ENCODE data around the gene BTBD19.
"Not testable (repeated sequence)": the region's sequence is repeated elsewhere in the genome, so short reads cannot be mapped to it uniquely, and the experiment has no call there.

Gene BTBD19

GRCh38 chr1:44830900-44831304, 22.6 kb downstream of the BTBD19 start:
- Mint-ChIP-seq H3K27ac (ENCODE audit: low read depth) (no peak overlapping the region), H3K4me3 (no peak overlapping the region), H3K36me3 (ENCODE audit: insufficient read depth) (no peaks in the 10 kb centered on the region), H3K27me3 (no peaks in the 10 kb centered on the region), H3K9me3 (no peaks in the 10 kb centered on the region), H3K4me1 (peaks cover 5% of the 10 kb centered on the region)
- ATAC-seq (replicated peaks; ENCODE audit: extremely low read depth, poor library complexity, severe bottlenecking), result no peak
- no peak for DNase-seq (ENCODE audit: low spot score in 2 of 2)

- Mint-ChIP-seq H3K9me3 (no peaks in the 10 kb centered on the region), H3K27ac (ENCODE audit: low read depth) (no peak overlapping the region), H3K36me3 (ENCODE audit: insufficient read depth) (no peaks in the 10 kb centered on the region), H3K27me3 (no peaks in the 10 kb centered on the region), H3K4me1 (peaks cover 8% of the 10 kb centered on the region), H3K4me3 (no peak overlapping the region)
- DNase-seq (ENCODE audit: low spot score in 2 of 2), result no peak
- no peak for ATAC-seq (replicated peaks; ENCODE audit: extremely low read depth, poor library complexity, severe bottlenecking)
Observed at GRCh38 chr1:44831516-44831915, 23.2 kb downstream of the BTBD19 start.

GRCh38 chr1:44832056-44832705, 23.9 kb downstream of the BTBD19 start:
- H3K36me3 Mint-ChIP-seq (ENCODE audit: insufficient read depth), result no peaks in the 10 kb centered on the region
- H3K9me3 Mint-ChIP-seq, result no peaks in the 10 kb centered on the region
- H3K27me3 Mint-ChIP-seq, result no peaks in the 10 kb centered on the region
- DNase-seq (ENCODE audit: low spot score in 2 of 2), result no peak
- ATAC-seq (replicated peaks; ENCODE audit: extremely low read depth, poor library complexity, severe bottlenecking), result no peak
- H3K4me1 Mint-ChIP-seq, result peaks cover 8% of the 10 kb centered on the region
- no peak overlapping the region for H3K27ac Mint-ChIP-seq (ENCODE audit: low read depth)
- no peak overlapping the region for H3K4me3 Mint-ChIP-seq

- DNase-seq (ENCODE audit: low spot score in 2 of 2) (no peak), ATAC-seq (replicated peaks; ENCODE audit: extremely low read depth, poor library complexity, severe bottlenecking) (no peak)
- Mint-ChIP-seq H3K36me3 (ENCODE audit: insufficient read depth) (no peaks in the 10 kb centered on the region), H3K27me3 (peaks cover 3% of the 10 kb centered on the region), H3K4me3 (no peak overlapping the region), H3K4me1 (peaks cover 8% of the 10 kb centered on the region), H3K9me3 (no peaks in the 10 kb centered on the region), H3K27ac (ENCODE audit: low read depth) (no peak overlapping the region)
Observed at GRCh38 chr1:44834328-44834727, 26.0 kb downstream of the BTBD19 start.

GRCh38 chr1:44835738-44836675, 27.7 kb downstream of the BTBD19 start:
- peaks cover 11% of the 10 kb centered on the region for H3K27me3 Mint-ChIP-seq
- no peaks in the 10 kb centered on the region for H3K9me3 Mint-ChIP-seq
- H3K4me3 Mint-ChIP-seq, result peak overlapping the region; percentile 14
- H3K27ac Mint-ChIP-seq (ENCODE audit: low read depth), result no peak overlapping the region
- ATAC-seq (replicated peaks; ENCODE audit: extremely low read depth, poor library complexity, severe bottlenecking), result peak; percentile 75
- H3K36me3 Mint-ChIP-seq (ENCODE audit: insufficient read depth), result no peaks in the 10 kb centered on the region
- DNase-seq (ENCODE audit: low spot score in 2 of 2), result peak; percentile 69 to 78
- H3K4me1 Mint-ChIP-seq, result peaks cover 8% of the 10 kb centered on the region

- peaks cover 27% of the 10 kb centered on the region for H3K27me3 Mint-ChIP-seq
- not testable (repeated sequence) for H3K27ac Mint-ChIP-seq (ENCODE audit: low read depth); DNase-seq (ENCODE audit: low spot score in 2 of 2); H3K4me3 Mint-ChIP-seq; H3K36me3 Mint-ChIP-seq (ENCODE audit: insufficient read depth); H3K4me1 Mint-ChIP-seq; ATAC-seq (replicated peaks; ENCODE audit: extremely low read depth, poor library complexity, severe bottlenecking); H3K9me3 Mint-ChIP-seq
Observed at GRCh38 chr1:44838294-44838693, 30.0 kb downstream of the BTBD19 start.

GRCh38 chr1:44839576-44839975, 31.3 kb downstream of the BTBD19 start:
- DNase-seq (ENCODE audit: low spot score in 2 of 2) (no peak), ATAC-seq (replicated peaks; ENCODE audit: extremely low read depth, poor library complexity, severe bottlenecking) (no peak)
- H3K4me1 Mint-ChIP-seq, result peaks cover 8% of the 10 kb centered on the region
- peaks cover 4% of the 10 kb centered on the region for H3K36me3 Mint-ChIP-seq (ENCODE audit: insufficient read depth)
- no peak overlapping the region for H3K4me3 Mint-ChIP-seq
- no peak overlapping the region for H3K27ac Mint-ChIP-seq (ENCODE audit: low read depth)
- H3K27me3 Mint-ChIP-seq, result peaks cover 27% of the 10 kb centered on the region
- H3K9me3 Mint-ChIP-seq, result no peaks in the 10 kb centered on the region

- Mint-ChIP-seq H3K9me3 (no peaks in the 10 kb centered on the region), H3K27ac (ENCODE audit: low read depth) (no peak overlapping the region), H3K27me3 (peaks cover 27% of the 10 kb centered on the region), H3K4me1 (no peaks in the 10 kb centered on the region), H3K36me3 (ENCODE audit: insufficient read depth) (peaks cover 4% of the 10 kb centered on the region), H3K4me3 (peak overlapping the region; percentile 54)
- no peak for DNase-seq (ENCODE audit: low spot score in 2 of 2)
- peak; percentile 14 for ATAC-seq (replicated peaks; ENCODE audit: extremely low read depth, poor library complexity, severe bottlenecking)
Observed at GRCh38 chr1:44842486-44842861, 34.2 kb downstream of the BTBD19 start.

GRCh38 chr1:44842862-44843655, 34.7 kb downstream of the BTBD19 start, which contains the start of gene PTCH2:
Gene PTCH2 (minus strand): TSS chr1:44843253. CDS start chr1:44842932, 321 bp downstream.
- Mint-ChIP-seq H3K27me3 (peaks cover 27% of the 10 kb centered on the region), H3K9me3 (no peaks in the 10 kb centered on the region), H3K4me3 (peak within 1 kb of the TSS; percentile 54), H3K4me1 (no peaks in the 10 kb centered on the region), H3K36me3 (ENCODE audit: insufficient read depth) (peaks cover 4% of the 10 kb centered on the region), H3K27ac (ENCODE audit: low read depth) (no peak within 1 kb of the TSS)
- ATAC-seq (replicated peaks; ENCODE audit: extremely low read depth, poor library complexity, severe bottlenecking) (peak; percentile 46), DNase-seq (ENCODE audit: low spot score in 2 of 2) (no peak)

GRCh38 chr1:44846985-44847384, 38.7 kb downstream of the BTBD19 start:
- no peak overlapping the region for H3K27ac Mint-ChIP-seq (ENCODE audit: low read depth)
- no peak for ATAC-seq (replicated peaks; ENCODE audit: extremely low read depth, poor library complexity, severe bottlenecking)
- H3K4me1 Mint-ChIP-seq, result no peaks in the 10 kb centered on the region
- peaks cover 4% of the 10 kb centered on the region for H3K36me3 Mint-ChIP-seq (ENCODE audit: insufficient read depth)
- no peak for DNase-seq (ENCODE audit: low spot score in 2 of 2)
- H3K27me3 Mint-ChIP-seq, result peaks cover 6% of the 10 kb centered on the region
- no peaks in the 10 kb centered on the region for H3K9me3 Mint-ChIP-seq
- no peak overlapping the region for H3K4me3 Mint-ChIP-seq

GRCh38 chr1:44847845-44848244, 39.5 kb downstream of the BTBD19 start:
- no peak for ATAC-seq (replicated peaks; ENCODE audit: extremely low read depth, poor library complexity, severe bottlenecking)

GRCh38 chr1:44848456-44849181, 40.3 kb downstream of the BTBD19 start:
- DNase-seq (ENCODE audit: low spot score in 2 of 2) (no peak), ATAC-seq (replicated peaks; ENCODE audit: extremely low read depth, poor library complexity, severe bottlenecking) (no peak)
- Mint-ChIP-seq H3K9me3 (no peaks in the 10 kb centered on the region), H3K27ac (ENCODE audit: low read depth) (no peak overlapping the region), H3K4me1 (no peaks in the 10 kb centered on the region), H3K4me3 (no peak overlapping the region), H3K36me3 (ENCODE audit: insufficient read depth) (peaks cover 5% of the 10 kb centered on the region), H3K27me3 (no peaks in the 10 kb centered on the region)

More at GRCh38 chr1:44847845-44848244, 39.5 kb downstream of the BTBD19 start:
- no peaks in the 10 kb centered on the region for H3K27me3 Mint-ChIP-seq
- H3K27ac Mint-ChIP-seq (ENCODE audit: low read depth), result no peak overlapping the region
- H3K36me3 Mint-ChIP-seq (ENCODE audit: insufficient read depth), result peaks cover 4% of the 10 kb centered on the region
- no peak overlapping the region for H3K4me3 Mint-ChIP-seq
- H3K4me1 Mint-ChIP-seq, result no peaks in the 10 kb centered on the region
- DNase-seq (ENCODE audit: low spot score in 2 of 2), result no peak
- no peaks in the 10 kb centered on the region for H3K9me3 Mint-ChIP-seq

All from central memory CD8-positive, alpha-beta T cell (primary cell).